ENCODE results near the gene KCNT1. TPM values are rescaled to one million over a fixed set of nuclear protein-coding genes. Genes with fewer than 3 reads are reported as not detected.

KCNT1 gene
- total RNA-seq, 1 experiment from 2014 or later = 0.17 TPM

DNA sequence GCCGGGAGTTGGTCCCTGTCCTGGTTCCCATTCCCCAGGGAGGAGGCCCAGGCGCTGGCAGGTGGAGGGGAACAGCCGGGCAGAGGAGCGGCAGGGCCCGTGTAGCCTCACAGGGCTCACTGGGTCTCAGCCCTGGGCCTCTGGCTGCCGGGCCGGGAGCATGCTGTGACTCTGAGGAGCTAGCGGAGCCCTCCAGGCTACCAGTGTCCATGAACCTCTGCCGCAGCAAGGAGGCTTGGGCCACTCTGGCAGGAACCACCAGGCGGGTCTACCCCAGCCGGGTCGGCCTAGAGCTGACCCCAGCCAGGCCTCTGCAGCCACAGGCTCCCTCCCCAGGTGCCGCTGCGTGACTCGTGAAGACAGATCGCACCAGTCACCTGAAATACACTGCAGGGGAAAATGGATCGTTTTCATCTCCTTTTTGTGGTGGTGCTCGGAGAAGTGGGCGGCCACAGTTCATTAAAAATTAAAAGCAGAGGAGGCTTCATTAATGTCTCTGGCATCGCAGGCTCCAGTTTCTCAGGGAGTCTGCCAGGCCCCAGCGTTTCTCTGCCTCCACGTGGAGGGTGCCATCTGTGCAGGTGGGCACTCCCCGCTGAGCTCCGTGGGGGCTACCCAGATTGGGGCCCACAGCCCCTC is 43.8 kb downstream of the KCNT1 start:
- Histone ChIP-seq H3K36me3 (ENCODE audit: control insufficient read depth in 1 of 2, insufficient read depth in 2 of 2, low read length in 2 of 2) (no peaks in the 10 kb centered on the region), H3K4me1 (ENCODE audit: control insufficient read depth in 1 of 2, insufficient read depth in 2 of 2, low read length in 2 of 2) (no peaks in the 10 kb centered on the region), H3K4me3 (replicated peaks in 1 of 2; ENCODE audit: low read depth in 1 of 2, low read length in 2 of 2) (no peak overlapping the region), H3K9ac (ENCODE audit: low read length) (no peak overlapping the region), H3K79me2 (ENCODE audit: insufficient read depth, low read length) (no peaks in the 10 kb centered on the region), H3K27me3 (ENCODE audit: insufficient read depth, low read length) (no peaks in the 10 kb centered on the region), H3K27ac (ENCODE audit: low read depth, low read length) (no peak overlapping the region), H3K4me2 (ENCODE audit: low read length) (no peak overlapping the region), H3K9me2 (ENCODE audit: insufficient read depth) (no peaks in the 10 kb centered on the region), H2AFZ (ENCODE audit: low read depth, low read length, poor library complexity, severe bottlenecking) (no peak overlapping the region), H4K20me1 (ENCODE audit: insufficient read depth) (no peaks in the 10 kb centered on the region), H3K9me3 (ENCODE audit: control insufficient read depth in 1 of 2, insufficient read depth in 1 of 2, low read depth in 1 of 2, low read length in 2 of 2) (no peaks in the 10 kb centered on the region)
- ChIA-PET RAD21 (ENCODE audit: low non-redundant PET in 1 of 2, low total read pairs in 2 of 2, uncharacterized antibody in 2 of 2, unreplicated experiment in 2 of 2) (no interaction called here), POLR2A (no interaction called here), CTCF (no interaction called here)
- intact Hi-C loops (cut with micrococcal nuclease) = no loop called here
- TF ChIP-seq SP1 (IDR thresholded peaks at IDR 0.05; ENCODE audit: low read depth) (no peak), FOSL1 (IDR thresholded peaks at IDR 0.05; ENCODE audit: low read depth) (no peak), POLR2A (IDR thresholded peaks at IDR 0.05; ENCODE audit: borderline replicate concordance, extremely low read depth, insufficient read depth, insufficient read length) (no peak), ZNF274 (IDR thresholded peaks at IDR 0.05; ENCODE audit: low read depth, low read length) (no peak), JUND (IDR thresholded peaks at IDR 0.05) (no peak), CBX3 (IDR thresholded peaks at IDR 0.05; ENCODE audit: low read depth) (no peak), SRF (IDR thresholded peaks at IDR 0.05; ENCODE audit: low read depth) (no peak), EZH2phosphoT487 (IDR thresholded peaks at IDR 0.05; ENCODE audit: borderline replicate concordance) (no peak), POLR2AphosphoS5 (IDR thresholded peaks at IDR 0.05; ENCODE audit: low read depth, low read length) (no peak), TCF7L2 (IDR thresholded peaks at IDR 0.05; ENCODE audit: borderline replicate concordance, extremely low read depth, insufficient read depth, insufficient read length) (no peak), CEBPB (IDR thresholded peaks at IDR 0.05; ENCODE audit: low read depth) (no peak), EGR1 (IDR thresholded peaks at IDR 0.05; ENCODE audit: low read depth) (no peak)
- TF ChIP-seq, protein P1, sequence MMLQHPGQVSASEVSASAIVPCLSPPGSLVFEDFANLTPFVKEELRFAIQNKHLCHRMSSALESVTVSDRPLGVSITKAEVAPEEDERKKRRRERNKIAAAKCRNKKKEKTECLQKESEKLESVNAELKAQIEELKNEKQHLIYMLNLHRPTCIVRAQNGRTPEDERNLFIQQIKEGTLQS (IDR thresholded peaks at IDR 0.05) = no peak
- TF ChIP-seq, protein P2, sequence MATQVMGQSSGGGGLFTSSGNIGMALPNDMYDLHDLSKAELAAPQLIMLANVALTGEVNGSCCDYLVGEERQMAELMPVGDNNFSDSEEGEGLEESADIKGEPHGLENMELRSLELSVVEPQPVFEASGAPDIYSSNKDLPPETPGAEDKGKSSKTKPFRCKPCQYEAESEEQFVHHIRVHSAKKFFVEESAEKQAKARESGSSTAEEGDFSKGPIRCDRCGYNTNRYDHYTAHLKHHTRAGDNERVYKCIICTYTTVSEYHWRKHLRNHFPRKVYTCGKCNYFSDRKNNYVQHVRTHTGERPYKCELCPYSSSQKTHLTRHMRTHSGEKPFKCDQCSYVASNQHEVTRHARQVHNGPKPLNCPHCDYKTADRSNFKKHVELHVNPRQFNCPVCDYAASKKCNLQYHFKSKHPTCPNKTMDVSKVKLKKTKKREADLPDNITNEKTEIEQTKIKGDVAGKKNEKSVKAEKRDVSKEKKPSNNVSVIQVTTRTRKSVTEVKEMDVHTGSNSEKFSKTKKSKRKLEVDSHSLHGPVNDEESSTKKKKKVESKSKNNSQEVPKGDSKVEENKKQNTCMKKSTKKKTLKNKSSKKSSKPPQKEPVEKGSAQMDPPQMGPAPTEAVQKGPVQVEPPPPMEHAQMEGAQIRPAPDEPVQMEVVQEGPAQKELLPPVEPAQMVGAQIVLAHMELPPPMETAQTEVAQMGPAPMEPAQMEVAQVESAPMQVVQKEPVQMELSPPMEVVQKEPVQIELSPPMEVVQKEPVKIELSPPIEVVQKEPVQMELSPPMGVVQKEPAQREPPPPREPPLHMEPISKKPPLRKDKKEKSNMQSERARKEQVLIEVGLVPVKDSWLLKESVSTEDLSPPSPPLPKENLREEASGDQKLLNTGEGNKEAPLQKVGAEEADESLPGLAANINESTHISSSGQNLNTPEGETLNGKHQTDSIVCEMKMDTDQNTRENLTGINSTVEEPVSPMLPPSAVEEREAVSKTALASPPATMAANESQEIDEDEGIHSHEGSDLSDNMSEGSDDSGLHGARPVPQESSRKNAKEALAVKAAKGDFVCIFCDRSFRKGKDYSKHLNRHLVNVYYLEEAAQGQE (IDR thresholded peaks at IDR 0.05; ENCODE audit: low read depth) = no peak
- TF ChIP-seq, protein P3, sequence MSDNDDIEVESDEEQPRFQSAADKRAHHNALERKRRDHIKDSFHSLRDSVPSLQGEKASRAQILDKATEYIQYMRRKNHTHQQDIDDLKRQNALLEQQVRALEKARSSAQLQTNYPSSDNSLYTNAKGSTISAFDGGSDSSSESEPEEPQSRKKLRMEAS (IDR thresholded peaks at IDR 0.05) = no peak
- TF ChIP-seq, protein P4, sequence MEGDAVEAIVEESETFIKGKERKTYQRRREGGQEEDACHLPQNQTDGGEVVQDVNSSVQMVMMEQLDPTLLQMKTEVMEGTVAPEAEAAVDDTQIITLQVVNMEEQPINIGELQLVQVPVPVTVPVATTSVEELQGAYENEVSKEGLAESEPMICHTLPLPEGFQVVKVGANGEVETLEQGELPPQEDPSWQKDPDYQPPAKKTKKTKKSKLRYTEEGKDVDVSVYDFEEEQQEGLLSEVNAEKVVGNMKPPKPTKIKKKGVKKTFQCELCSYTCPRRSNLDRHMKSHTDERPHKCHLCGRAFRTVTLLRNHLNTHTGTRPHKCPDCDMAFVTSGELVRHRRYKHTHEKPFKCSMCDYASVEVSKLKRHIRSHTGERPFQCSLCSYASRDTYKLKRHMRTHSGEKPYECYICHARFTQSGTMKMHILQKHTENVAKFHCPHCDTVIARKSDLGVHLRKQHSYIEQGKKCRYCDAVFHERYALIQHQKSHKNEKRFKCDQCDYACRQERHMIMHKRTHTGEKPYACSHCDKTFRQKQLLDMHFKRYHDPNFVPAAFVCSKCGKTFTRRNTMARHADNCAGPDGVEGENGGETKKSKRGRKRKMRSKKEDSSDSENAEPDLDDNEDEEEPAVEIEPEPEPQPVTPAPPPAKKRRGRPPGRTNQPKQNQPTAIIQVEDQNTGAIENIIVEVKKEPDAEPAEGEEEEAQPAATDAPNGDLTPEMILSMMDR (IDR thresholded peaks at IDR 0.05 in 2 of 3, conservative IDR thresholded peaks at IDR 0.05 in 1 of 3; ENCODE audit: borderline replicate concordance in 1 of 3, insufficient read depth in 1 of 3, low read depth in 2 of 3, low read length in 2 of 3) = no peak
- no peak for ATAC-seq
- BruUV-seq (replicated peaks) = no TSS peak
- DNase-seq (ENCODE audit: low read depth, low spot score) = no peak

Measured in HCT116 (cell line).